ENCODE measurements around the gene NTRK1.
A peak's percentile ranks its signal among the peaks of the same experiment; 100 is the strongest.

Gene NTRK1

GRCh38 chr1:156860628-156861423, at the start of gene NTRK1:
Gene NTRK1, plus strand, starts transcription at chr1:156860865. Its CDS starts 70 bp downstream, at chr1:156860935.
- peak; percentile 87 for DNase-seq (ENCODE audit: low spot score)
- TF ChIP-seq CTCF (IDR thresholded peaks at IDR 0.05; ENCODE audit: extremely low read depth, missing control alignments): no peak

DNA sequence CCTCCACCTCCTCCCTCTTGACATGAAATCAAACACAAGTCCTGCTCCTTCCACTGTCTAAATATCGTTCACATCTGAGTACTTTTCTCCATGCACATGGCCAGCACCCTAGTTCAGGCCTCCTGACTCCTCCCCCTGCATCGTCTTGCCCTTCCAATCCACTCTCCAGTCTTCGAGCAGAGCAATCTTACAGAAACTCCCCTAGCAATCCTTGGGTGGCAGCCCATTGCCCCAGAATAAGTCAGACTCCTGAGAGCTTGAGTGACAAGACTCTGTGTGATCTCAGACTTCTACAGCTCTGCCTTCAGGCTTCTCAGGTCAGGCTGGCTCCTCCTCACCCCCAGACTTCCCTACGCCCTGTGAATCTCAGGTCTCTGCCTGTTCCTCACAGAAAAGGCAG, 49.5 kb upstream of the NTRK1 start:
- DNase-seq (ENCODE audit: low spot score): no peak
- TF ChIP-seq CTCF (IDR thresholded peaks at IDR 0.05; ENCODE audit: extremely low read depth, missing control alignments): no peak

- DNase-seq (ENCODE audit: low spot score): no peak
These were observed 48.2 kb upstream of the NTRK1 start for GRCh38 chr1:156812293-156812990.

GRCh38 chr1:156813298-156813697, 47.4 kb upstream of the NTRK1 start:
- TF ChIP-seq CTCF (IDR thresholded peaks at IDR 0.05; ENCODE audit: extremely low read depth, missing control alignments): no peak
- DNase-seq (ENCODE audit: low spot score): no peak

More at GRCh38 chr1:156812293-156812990, 48.2 kb upstream of the NTRK1 start:
- TF ChIP-seq CTCF (IDR thresholded peaks at IDR 0.05; ENCODE audit: extremely low read depth, missing control alignments): no peak

DNA sequence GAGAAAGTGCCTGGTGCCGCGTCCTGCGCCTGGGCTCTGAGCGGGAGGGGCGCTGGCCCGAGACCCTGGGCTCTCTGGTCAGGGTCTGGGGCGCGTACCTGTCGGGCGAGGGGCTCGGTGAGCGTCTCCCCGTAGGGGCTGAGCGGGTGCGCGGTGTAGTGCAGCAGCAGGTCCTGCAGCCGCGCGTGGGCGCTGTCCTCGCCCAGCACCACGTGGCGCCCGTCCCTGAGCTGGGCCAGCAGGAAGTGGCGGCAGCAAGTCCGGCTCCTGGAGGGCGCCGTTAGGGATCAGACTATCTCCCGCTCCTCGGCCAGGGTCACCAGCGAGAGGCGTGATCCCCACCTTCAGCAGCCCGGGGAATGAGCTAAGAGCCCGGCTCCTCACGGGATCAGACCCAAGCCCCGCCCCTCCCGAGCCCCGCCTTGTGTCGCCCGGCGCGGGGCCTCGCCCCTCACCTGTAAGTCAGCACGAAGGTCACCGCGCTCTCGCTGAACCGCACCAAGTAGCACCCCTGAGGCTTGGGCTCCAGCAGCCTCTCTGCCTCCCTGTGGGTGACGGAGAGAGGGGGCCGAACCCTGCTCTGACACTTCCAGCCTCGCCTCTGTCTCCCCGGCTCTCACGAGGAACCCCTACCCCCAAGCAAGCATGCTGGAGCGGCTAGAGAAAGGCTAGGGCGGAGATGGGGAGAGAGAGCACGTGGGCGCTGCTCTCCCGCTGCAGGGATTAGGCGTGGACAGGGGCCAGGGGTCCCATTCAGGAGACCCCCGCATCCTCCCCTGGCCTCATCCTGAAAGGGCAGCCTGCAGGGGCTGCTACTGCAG, 46.7 kb upstream of the NTRK1 start:
- peak; percentile 70 for TF ChIP-seq CTCF (IDR thresholded peaks at IDR 0.05; ENCODE audit: extremely low read depth, missing control alignments)
- DNase-seq (ENCODE audit: low spot score): peak; percentile 80

DNA sequence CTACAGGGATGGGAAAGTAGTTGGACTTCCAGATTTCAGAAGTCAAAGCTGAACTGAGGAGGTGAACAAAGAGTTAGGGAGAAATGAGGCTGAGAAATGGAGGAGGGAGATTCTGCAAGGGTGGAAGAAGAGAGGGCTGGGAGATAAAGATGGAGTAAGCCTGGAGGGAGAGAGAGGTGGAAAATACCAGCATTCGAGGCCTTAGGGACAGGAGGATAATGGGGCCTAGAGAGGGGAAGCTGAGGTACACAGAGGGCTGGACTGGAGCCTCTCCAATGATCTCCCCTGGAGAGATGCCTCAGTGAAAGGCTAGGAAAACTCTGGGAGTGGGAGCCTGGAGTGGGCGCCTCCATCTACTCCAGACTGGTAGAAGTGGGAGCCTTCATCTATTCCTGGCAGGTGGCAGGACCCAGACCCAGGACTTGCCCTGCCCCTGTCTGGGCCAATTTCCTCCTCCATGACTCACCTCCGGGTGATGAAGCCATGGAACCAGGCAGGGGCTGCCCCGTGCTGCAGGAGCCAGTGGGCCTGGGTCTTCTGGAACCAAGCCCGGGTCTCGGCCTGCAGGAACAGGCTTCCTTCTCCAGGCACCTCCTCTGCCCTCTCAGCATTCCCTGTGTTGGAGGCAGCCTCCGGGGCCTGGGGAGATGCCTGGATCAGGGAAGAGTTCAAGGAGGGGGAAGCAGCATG, 45.9 kb upstream of the NTRK1 start:
- no peak for DNase-seq (ENCODE audit: low spot score)
- TF ChIP-seq CTCF (IDR thresholded peaks at IDR 0.05; ENCODE audit: extremely low read depth, missing control alignments): no peak

Data from GM20000 (cell line).